ENCODE results near the gene SLC39A6.
"Not testable (repeated sequence)": the region's sequence is repeated elsewhere in the genome, so short reads cannot be mapped to it uniquely, and the experiment has no call there.

The SLC39A6 gene, protein sequence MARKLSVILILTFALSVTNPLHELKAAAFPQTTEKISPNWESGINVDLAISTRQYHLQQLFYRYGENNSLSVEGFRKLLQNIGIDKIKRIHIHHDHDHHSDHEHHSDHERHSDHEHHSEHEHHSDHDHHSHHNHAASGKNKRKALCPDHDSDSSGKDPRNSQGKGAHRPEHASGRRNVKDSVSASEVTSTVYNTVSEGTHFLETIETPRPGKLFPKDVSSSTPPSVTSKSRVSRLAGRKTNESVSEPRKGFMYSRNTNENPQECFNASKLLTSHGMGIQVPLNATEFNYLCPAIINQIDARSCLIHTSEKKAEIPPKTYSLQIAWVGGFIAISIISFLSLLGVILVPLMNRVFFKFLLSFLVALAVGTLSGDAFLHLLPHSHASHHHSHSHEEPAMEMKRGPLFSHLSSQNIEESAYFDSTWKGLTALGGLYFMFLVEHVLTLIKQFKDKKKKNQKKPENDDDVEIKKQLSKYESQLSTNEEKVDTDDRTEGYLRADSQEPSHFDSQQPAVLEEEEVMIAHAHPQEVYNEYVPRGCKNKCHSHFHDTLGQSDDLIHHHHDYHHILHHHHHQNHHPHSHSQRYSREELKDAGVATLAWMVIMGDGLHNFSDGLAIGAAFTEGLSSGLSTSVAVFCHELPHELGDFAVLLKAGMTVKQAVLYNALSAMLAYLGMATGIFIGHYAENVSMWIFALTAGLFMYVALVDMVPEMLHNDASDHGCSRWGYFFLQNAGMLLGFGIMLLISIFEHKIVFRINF

DNA sequence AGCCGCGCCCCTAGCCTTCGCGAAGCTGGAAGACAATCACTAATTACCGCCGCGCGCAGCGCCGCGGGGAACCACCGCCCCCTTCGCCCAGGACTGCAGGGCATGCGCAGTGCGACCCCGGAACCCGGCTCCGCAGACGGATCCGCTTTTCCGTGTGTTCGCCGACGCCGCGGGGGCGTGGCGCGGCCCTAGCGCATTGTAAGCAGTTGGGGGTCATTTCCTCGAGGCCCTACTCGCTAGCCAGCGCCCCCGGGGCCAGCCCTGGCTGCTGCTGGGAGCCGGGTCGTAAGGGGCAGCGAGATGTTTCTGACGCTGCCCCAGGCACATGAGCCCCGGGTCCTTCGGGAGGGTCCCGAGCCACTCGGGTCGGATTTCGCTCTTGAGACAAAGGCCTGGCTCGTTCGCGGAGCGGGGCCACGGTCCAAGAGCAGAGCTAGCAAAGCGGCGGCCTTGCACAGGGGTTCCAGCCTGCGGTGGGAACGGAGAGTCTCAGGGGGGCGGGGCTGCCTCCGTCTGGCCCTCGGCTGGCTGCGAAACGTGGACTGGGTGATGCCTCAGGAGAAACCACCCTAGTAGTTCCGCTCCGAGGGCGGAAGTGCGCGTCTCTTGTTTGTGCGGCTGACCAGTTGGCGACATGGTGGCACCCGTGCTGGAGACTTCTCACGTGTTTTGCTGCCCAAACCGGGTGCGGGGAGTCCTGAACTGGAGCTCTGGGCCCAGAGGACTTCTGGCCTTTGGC lies at the start of gene SLC39A6, which contains the start of gene ELP2:
TSS of gene SLC39A6 (minus strand) at position 41 of the 739 bp plus-strand sequence. CDS start 2,333 bp downstream, outside the sequence.
TSS of gene ELP2 (plus strand) at position 600 of the 739 bp plus-strand sequence. CDS start at position 635, 35 bp downstream.
- peak; percentile 90 to 99 (median 97) for DNase-seq

GRCh38 chr18:36177913-36178312 lies 48.8 kb upstream of the SLC39A6 start:
- DNase-seq: no peak

GRCh38 chr18:36176711-36177110 lies 47.6 kb upstream of the SLC39A6 start:
- no peak for DNase-seq

GRCh38 chr18:36176177-36176584 lies 47.0 kb upstream of the SLC39A6 start:
- no peak for DNase-seq

DNA sequence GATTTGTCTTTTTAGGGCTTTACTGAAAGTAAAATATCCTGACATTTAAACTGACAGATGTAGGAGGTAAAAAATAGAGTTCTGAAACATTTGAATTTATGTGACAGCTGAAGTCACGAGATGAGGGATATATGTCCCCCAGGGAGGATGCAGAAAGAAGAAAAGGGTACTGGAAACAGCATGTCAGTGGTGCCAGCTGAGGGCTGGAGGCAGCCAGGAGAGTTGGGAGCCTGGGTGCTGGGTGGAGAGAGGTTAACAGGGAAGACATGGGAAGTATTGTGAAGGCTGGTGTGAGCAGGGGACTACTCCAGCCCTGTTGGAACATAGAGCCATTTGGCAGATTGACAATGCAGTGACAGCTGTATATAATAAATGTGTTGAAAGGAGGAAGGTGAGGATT lies 46.3 kb upstream of the SLC39A6 start:
- no peak for DNase-seq

DNA sequence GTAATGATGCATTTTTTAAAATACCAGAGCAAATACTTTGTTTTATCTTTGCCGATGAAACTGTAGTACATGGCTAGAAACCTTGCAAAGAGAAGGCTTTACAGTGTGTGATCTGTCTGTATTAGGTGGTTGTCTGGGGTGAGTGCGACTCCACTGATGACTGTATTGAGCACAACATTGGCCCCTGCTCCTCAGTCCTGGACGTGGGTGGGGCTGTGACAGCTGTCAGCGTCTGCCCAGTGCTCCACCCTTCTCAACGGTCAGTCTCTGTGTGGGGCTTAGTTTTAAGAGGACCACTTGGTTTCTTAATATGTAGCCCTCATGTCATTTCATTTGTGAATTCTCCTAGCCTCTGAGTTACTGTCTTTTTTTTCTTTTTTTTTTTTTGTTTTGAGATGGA lies 40.8 kb upstream of the SLC39A6 start:
- no peak for DNase-seq

- not testable (repeated sequence) for DNase-seq
Observed at GRCh38 chr18:36168296-36168695, 39.2 kb upstream of the SLC39A6 start.

DNA sequence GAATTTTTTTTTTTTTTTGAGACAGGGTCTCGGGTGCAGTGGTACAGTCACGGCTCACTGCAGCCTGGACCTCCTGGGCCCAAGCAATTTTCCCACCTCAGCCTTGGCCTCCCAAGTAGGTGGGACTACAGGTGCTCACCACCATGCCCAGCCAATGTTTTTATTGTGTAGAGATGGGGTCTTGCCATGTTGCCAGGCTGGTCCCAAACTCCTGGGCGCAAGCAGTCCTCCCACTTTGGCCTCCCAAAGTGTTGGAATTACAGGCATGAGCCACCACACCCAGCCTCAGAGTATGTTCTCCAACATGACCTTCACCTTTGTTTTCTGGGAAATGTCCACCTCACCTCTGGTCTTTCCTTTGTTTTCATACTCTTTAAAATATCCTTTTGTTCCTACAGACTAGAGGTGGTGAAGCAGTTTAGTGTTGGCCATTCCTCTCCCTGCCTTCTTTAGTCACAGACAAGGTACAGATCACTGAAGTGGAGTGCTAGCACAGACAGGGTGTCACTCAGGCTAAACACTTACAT lies 38.6 kb upstream of the SLC39A6 start:
- no peak for DNase-seq

- no peak for DNase-seq
Observed at GRCh38 chr18:36162981-36163380, 33.8 kb upstream of the SLC39A6 start.

DNA sequence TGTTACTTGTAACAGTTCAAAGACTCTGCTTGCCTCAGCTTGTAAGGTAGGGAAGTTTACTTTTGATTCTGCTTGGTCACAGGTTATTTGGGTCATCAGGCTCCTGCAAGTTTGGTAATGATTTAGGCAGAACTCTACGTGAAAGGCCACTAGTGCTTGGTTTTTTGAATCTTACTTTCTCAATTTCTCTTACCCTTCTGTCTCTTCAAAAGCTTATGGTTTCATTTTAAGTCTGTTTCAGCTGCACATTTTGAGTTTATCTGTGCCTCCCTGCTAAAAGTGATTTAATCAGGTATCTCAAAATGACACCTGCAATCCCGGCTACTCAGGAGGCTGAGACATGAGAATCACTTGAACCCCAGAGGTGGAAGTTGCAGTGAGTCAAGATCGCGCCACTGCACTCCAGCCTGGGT lies 31.8 kb upstream of the SLC39A6 start:
- DNase-seq: no peak

DNA sequence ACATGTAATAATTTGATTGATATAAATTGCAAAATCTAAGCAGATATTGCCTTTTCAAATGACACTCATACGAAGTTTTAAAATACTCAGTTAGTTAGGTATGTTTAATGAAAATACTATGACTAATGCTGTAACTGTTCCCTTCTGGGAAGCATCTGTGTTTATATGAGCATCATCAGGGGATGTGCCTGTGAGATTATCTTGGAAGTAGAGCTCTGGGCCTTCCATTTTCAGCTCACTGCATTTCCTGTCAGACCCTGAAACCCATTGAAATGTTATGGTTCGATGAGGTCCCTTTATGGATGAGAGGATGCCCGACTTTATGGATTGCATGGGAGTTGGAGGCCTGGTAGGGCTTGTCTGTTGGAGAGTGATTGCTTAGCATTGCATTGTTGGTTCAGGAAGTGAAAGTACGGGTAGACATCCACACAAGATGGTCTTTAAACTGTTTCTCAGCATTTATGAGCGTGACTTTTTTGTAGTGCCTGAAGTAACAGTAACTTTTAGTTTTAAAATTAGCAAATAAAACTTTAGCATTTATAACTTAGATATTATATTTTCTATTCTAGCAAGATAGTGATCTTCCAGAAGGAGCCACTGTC lies 29.2 kb upstream of the SLC39A6 start:
- DNase-seq: no peak

- no peak for DNase-seq
Observed at GRCh38 chr18:36157441-36157840, 28.3 kb upstream of the SLC39A6 start.

DNA sequence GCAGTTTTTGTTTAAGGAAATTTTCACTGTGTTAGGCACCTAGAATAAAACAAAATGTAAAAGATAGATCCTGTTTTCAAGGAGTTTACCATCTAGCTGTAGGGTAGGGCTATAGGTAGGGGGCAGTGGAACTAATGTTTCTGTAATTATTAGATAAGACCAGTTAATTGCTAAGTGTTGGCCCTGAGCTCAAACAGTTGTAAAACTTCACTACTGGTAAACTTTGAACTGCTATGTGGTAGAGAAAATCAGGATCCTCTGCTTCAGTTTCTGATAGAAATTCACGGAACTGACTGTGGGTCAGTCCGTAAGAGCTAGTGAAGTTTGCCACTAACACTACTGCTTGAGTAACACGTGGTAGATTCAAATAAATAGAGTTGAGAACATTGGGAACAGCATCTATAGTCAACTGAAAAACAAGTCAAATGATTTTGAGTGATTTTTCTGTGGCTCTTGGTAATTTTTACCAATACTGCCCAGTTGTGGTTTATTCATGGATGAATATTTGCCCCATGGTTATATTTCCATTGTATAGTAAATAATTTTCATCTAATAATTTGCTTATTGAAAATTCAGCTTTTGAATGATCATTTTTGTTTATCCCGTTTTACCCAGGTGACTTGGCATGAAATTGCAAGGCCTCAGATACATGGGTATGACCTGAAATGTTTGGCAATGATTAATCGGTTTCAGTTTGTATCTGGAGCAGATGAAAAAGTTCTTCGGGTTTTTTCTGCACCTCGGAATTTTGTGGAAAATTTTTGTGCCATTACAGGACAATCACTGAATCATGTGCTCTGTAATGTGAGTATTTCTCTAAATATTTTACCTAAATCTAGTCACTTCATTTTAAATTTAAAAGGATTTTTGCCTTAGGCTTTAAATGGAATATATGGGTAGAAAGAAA lies 27.0 kb upstream of the SLC39A6 start:
- no peak for DNase-seq

DNA sequence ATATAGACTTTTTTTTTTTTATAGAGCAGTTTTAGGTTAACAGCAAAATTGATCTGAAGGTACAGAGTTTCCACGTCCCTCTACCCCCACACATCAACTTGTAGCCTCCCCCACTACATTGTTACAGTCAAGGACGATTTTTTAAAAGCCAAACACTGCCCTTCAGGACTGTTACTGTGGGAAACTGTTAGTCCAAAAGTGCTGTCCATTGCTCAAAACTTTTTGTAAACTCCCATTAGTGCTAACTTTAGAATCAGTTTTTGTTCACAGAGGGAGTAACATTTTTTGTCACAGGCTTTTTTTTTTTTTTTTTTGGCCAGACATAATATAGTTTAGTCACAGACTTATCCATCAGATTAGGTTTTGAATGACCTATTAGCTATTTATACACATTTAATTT lies 24.6 kb upstream of the SLC39A6 start:
- DNase-seq: no peak

DNA sequence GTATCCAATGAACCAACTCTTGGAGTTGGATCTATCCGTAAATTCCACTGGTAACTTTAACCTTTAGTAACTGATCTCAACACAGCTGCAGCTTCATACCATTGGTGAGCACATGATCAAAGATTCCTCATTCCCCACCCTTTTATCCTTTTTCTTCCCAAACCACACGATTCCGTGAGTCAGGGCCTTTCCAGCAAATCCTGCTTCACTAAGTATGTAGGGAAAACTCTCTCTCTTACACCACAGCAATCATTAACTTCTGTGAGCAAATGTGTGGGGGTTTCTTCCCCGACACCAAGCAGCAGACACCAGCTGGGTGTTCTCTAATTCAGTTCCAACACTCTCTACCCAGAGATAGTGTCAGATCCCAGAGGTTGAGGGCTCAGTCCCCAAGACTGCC lies 24.1 kb upstream of the SLC39A6 start:
- no peak for DNase-seq

DNA sequence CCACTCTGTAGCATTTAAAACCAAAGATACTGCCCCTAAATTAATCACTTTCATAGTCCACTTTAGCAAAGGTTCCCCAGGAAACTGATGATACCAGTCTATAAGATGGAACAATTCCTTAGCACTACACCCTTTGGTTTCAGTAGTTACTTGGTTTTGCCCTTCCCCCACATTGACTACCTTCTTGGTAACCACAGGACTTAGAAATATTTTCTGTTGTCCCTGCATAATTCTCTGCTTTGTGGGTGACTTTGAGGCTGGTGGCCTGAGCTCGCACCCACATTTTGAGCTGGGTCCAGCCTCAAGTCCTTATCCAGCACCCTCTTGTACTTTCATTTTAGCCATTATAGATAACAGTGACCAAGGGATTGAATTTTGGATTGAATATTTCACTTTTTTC lies 23.6 kb upstream of the SLC39A6 start:
- no peak for DNase-seq

DNA sequence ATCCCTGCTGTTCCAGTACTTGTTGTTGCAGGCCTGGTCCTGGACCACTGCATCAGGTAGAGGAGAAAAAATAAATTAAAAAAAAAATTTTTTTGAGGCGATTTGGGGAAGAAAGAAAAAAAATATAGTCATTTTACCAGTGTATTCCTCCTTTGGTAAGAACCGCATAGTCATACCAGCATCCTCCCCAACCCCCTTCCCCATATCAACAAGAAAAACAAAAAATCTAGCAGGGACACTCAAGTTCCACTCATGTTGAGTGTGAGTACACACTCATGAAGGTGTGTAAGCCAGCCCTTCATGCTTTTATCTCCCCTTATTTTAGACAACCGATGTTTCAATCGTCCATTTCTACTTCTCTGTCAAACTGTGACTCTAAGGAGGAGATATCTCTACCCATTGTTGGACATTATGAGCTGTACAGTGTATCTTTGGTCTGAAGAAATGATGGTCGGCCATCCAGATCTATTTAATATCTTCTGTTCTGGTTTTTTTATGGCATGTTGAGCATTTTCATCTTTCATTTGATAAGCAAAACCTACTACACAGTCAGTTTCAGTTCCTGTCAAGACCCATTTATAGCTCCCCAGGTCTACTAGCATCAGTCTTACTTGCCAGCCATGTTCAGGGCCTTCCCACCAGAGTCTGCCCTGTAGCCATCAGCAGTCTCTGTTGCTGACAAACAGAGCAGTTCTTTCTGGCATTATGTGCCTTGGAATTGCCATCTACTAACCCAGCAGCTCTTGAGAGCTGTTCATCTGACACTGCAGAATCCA lies 20.6 kb upstream of the SLC39A6 start:
- DNase-seq: no peak

GRCh38 chr18:36143391-36143790 lies 14.3 kb upstream of the SLC39A6 start:
- DNase-seq: no peak

DNA sequence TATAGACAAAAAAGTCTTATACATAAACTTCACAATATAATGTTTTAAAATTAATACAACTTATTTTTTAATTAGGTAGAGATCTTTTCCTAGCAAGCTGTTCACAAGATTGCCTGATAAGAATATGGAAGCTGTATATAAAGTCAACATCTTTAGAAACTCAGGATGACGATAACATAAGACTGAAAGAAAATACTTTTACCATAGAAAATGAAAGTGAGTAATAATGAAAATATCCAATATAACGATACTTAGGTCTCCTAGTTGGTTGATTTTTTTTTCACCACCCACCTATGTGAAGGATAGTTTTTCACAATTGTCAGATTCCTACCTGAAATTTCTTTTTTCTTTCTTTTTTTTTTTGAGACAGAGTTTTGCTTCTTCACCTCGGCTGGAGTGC lies 13.6 kb upstream of the SLC39A6 start:
- DNase-seq: no peak

GRCh38 chr18:36141576-36141975 lies 12.4 kb upstream of the SLC39A6 start:
- no peak for DNase-seq

DNA sequence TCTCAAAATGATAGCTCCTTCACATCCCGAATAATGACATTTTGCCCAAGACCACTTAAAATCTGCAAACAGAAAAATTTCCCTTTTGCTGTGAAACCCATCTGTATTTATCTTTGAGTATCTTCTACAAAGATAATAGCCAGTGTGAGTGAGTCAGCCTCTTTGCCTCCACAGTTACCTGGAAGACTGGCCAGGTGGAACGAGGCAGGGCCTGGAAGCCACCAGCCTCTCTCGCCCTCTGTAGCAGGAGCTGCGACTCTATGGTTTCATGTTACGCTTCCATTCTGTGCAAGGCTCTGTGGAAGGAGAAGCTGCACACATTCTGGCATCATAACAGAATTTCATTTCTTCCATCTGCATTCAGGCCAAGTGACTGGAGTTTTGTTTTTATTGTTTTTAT lies 10.1 kb upstream of the SLC39A6 start:
- DNase-seq: peak in 1 of 3 experiments; percentile 9

All from NCI-H1417 (cell line).